ENCODE measurements around the gene LIPI.

DNA sequence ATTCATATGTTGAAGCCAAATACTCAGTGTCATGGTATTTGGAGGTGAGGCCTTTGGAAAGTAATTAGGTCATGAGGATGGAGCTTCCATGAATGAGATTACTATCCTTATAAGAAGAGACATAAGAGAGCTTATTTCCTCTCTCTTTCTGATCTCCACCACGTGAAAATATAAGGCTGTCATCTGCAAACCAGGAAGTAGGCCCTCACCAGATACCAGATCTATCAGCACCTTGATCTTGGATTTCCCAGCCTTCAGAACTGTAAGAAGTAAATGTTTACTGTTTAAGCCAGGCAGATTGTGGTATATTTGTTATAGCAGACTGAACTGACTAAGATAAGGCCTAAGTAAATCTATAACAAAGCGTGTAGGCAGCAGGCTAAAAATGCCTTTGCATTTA is 30.5 kb upstream of the LIPI start:
- no peak for TF ChIP-seq POLR2A (IDR thresholded peaks at IDR 0.05)
- no peak for TF ChIP-seq CTCF (IDR thresholded peaks at IDR 0.05)
- no peak for TF ChIP-seq POLR2AphosphoS5 (IDR thresholded peaks at IDR 0.05)
